Neutrophil (primary cell): Measurements from ENCODE around the gene SELENOO.

Source experiments
- H3K27ac ChIP-seq: fragments of 200-600 bp; sonication (generic); 2 replicates; pipeline ENCODE4 v1.5.1; 2016; ENCODE audit warnings: mild to moderate bottlenecking, moderate library complexity
- H3K27me3 ChIP-seq: fragments of 200-600 bp; sonication (generic); 2 replicates; pipeline ENCODE4 v1.6.0; 2016; ENCODE audit warnings: mild to moderate bottlenecking
- H3K36me3 ChIP-seq: fragments of 200-600 bp; sonication (generic); 2 replicates; pipeline ENCODE4 v1.5.1; 2017
- H3K4me1 ChIP-seq, 2 experiments: fragments of 200-600 bp in 1 of 2; sonication (generic) in 1 of 2; 1 replicate in 1 of 2; 2 replicates in 1 of 2; pipeline versions ENCODE4 v1.5.1 to v1.6.1; 2013 to 2016; ENCODE audit warnings: low read depth in 1 of 2, low read length in 1 of 2, mild to moderate bottlenecking in 1 of 2, moderate library complexity in 1 of 2; ENCODE audit not compliant: control insufficient read depth in 1 of 2, insufficient read depth in 1 of 2
- H3K4me3 ChIP-seq, 2 experiments: fragments of 200-600 bp in 1 of 2; sonication (generic) in 1 of 2; 1 replicate in 1 of 2; 2 replicates in 1 of 2; pipeline ENCODE4 v1.5.1; 2013 to 2016; ENCODE audit warnings: low read depth in 1 of 2, low read length in 1 of 2, mild to moderate bottlenecking in 1 of 2, moderate library complexity in 1 of 2
- H3K9me3 ChIP-seq: fragments of 200-600 bp; sonication (generic); 2 replicates; pipeline ENCODE4 v1.5.1; 2016
- CTCF ChIP-seq: fragments of 200-600 bp; sonication (generic); IDR thresholded peaks from 2 replicates; pipeline ENCODE4 v1.5.1; 2016; ENCODE audit warnings: antibody characterized with exemption

SELENOO gene

GRCh38 chr22:50222508-50222907 is 21.7 kb downstream of the SELENOO start:
- Histone ChIP-seq H3K4me3 (no peak overlapping the region), H3K4me1 (no peaks in the 10 kb centered on the region), H3K27me3 (no peaks in the 10 kb centered on the region), H3K9me3 (no peaks in the 10 kb centered on the region), H3K36me3 (peaks cover 99% of the 10 kb centered on the region), H3K27ac (no peak overlapping the region)
- TF ChIP-seq CTCF = no peak

- Histone ChIP-seq H3K4me3 (no peak overlapping the region), H3K4me1 (no peaks in the 10 kb centered on the region), H3K9me3 (no peaks in the 10 kb centered on the region), H3K27ac (no peak overlapping the region), H3K27me3 (no peaks in the 10 kb centered on the region), H3K36me3 (peaks cover 99% of the 10 kb centered on the region)
- no peak for TF ChIP-seq CTCF
These were observed 23.3 kb downstream of the SELENOO start for GRCh38 chr22:50224071-50224470.

GRCh38 chr22:50225200-50225969 is 24.6 kb downstream of the SELENOO start:
- no peaks in the 10 kb centered on the region for H3K27me3 ChIP-seq
- no peak for TF ChIP-seq CTCF
- H3K27ac ChIP-seq = no peak overlapping the region
- H3K4me1 ChIP-seq = no peaks in the 10 kb centered on the region
- peaks cover 93% of the 10 kb centered on the region for H3K36me3 ChIP-seq
- no peak overlapping the region for H3K4me3 ChIP-seq
- H3K9me3 ChIP-seq = no peaks in the 10 kb centered on the region

- H3K27me3 ChIP-seq = no peaks in the 10 kb centered on the region
- H3K9me3 ChIP-seq = no peaks in the 10 kb centered on the region
- H3K4me3 ChIP-seq = no peak overlapping the region
- H3K4me1 ChIP-seq = no peaks in the 10 kb centered on the region
- H3K36me3 ChIP-seq = peaks cover 84% of the 10 kb centered on the region
- no peak for TF ChIP-seq CTCF
- H3K27ac ChIP-seq = no peak overlapping the region
These were observed 25.5 kb downstream of the SELENOO start for GRCh38 chr22:50226063-50226874.

DNA sequence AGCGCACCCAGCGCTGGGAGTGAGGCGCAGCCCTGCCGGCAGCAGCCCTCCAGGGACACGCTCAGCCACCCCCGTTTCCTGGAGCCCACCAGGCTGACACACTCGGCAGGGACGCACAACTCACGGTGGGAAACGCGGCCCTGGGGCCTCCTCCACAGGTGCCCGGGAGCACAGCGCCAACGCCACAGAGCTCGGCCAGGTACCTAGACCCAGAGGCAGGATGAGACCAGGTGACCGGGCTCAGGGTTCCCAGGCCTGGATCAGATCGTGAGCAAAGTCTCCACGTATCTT is 26.0 kb downstream of the SELENOO start:
- H3K27me3 ChIP-seq = no peaks in the 10 kb centered on the region
- no peak overlapping the region for H3K4me3 ChIP-seq
- H3K36me3 ChIP-seq = peaks cover 78% of the 10 kb centered on the region
- H3K4me1 ChIP-seq = no peaks in the 10 kb centered on the region
- no peaks in the 10 kb centered on the region for H3K9me3 ChIP-seq
- TF ChIP-seq CTCF = no peak
- no peak overlapping the region for H3K27ac ChIP-seq
